Measurements from ENCODE around the gene SEMA6B.

Gene SEMA6B

DNA sequence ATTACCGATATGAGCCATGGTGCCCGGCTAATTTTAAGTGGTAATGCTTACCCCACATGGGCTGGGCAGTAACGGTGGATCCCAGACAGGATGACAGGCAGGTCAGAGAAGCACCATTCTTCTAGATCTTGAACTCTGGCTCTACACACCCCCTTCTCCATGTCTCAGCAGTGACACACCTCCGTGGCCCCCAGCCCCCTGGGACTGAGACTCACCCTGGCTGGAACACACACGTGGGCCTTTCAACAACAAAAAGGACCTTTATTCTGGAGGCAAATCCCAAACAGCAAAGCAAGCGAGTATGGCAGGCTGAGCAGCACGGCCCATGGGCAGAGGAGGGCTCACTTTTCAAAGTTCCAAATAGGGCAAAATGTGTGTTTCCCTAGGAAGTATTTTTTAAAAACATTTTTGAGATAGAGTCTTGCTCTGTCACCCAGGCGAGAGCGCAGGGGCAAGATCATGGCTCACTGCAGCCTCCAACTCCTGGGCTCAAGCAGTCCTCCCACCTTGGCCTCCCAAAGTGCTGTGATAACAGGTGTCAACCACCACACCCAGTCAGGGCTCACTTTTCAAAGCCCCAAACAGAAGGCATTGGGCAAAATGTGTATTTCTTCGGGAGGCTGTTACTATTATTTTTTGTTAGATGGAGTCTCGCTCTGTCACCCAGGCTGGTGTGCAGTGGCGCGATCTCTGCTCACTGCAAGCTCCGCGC lies 37.0 kb downstream of the SEMA6B start:
- DNase-seq = no peak

DNA sequence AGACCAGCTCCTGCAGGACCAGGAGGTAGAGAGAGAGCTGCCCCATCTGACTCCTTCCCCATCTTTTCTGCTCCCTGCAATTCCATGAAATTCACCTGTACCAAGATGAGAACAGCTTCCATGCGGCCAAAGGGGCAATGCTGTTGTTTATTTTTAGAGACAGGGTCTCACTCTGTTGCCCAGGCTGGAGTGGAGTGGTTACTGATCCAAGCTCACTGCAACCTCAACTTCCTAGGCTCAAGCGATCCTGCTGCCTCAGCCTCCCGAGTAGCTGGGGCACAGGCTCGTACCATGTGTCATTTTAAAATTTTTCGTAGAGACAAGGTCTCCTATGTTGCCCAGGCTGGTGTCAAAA lies 37.6 kb downstream of the SEMA6B start:
- no peak for DNase-seq

DNA sequence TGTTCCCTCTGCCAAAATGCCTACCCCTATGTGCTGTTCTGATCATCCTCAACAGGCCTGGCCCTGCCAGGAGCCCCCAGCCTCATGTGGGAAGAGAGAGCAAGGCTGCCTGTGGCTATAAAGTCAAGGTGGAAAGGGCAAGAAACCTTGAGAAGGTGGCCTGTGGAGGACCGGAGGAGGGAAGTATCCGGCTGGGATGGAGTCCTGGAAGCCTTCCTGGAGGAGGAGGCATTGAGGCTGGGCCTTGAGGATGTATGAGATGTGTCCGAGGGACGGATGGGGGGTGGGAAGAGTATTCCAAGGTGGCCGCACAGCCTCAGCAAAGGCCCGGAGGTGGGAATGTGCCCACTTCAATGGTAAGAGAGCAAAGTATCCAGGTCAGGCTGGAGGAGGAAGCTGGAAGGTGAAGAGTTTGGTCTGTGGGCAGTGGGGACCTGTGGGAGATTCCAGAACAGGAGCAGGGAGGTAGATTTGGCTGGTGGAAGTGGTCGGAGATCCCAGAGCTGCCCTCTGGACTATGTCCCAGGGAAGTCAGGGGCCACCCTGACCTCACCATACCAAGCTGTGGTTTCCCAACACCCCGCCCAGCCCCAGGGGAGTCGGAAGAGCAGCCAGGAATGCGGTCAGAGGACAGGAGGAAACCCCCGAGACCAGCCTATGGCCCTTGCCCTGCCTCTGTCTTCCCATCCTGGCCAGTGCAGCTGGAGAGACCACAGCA lies 38.2 kb downstream of the SEMA6B start:
- DNase-seq = no peak

DNA sequence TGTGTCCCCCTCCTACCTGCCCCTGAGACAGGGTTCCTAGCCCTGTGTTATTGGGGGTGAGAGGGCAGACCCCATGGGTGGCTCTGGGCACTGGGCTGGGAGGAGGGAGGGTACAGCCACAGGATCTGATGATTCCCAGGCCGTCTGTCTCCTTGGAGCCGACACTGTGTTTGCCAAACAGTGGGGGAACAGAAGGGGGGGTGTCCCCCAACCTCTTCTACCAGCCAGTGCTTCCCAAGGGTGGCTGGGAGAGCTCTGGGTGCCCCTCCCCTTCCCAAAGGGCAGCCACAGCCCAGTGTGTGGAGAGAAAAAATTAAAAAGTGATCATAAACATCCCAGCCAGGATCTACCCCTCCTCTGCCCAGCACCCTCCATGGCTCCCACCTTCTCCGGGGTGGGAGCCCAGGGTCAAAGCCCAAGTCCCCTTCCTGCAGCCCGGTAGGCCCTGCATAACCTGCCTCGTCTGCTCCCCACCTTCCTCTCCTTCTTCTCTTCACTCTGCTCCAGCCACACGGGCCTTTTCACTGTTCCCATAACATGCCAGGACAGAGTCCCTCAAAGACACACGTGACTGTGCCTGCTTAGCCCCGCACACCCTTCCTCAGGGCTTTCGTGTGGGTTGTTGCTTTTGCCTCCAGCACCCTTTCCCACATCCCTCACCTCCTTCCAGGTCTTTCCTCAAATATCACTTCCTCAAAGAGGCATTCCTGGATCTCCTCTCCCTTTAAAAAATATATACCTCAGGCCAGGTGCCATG lies 39.8 kb downstream of the SEMA6B start:
- DNase-seq = no peak

DNA sequence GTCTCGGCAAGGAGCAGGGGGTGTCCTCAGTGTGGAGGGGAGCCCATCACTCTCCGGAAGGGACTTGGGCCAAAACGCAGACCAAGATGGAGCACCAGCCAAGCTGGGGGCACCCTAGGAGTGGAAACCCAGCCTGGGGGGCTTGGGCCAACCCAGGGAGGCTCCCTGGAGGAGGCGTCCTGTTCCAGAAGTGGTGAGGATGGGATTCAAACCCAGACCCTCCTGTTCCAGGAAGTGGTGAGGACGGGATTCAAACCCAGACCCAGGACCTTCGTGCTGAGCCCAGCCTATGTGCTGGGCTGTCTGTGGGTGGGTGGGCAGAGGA lies 40.4 kb downstream of the SEMA6B start:
- DNase-seq = no peak

DNA sequence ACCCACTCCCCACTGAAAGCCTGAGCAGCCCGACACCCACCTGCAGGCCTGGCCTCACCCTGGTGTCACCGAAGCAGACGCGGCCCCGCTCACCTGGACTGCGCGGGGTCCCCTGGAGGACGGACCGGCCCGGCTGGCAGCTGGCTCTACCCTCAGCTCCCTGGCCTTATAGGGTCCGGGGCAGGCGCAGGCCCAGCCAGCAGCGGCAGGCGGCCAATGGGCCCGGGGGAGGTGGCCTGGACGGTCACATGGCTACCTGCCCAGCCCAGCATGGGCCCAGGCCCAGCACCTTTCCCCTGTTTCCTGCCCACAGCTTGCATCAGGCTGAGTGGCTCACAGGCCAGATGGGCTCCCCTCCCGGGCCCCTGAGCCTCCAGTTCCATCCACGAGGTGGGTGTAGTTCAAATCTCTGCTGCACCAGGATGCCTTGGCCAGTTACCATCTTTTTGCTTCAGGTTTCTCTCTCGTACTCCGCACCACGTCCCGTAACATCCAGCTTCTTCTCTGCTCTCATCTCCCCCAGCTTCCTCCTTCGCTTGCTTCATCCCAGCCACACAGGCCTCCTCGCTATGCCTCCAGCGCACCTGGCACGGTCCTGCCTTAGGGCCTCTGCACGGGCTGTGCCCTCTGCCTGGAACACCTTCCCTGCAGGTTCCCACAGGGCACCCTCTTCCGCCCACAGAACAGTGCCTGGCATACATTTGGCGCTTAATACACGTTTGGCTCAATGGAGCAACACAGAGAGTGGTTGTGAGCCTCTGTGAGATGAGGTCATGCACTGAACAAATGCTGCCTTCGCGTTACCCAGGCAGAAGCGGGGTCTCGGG lies 40.9 kb downstream of the SEMA6B start, which contains the start of gene PLIN4:
Gene PLIN4 (minus strand): TSS at position 142 of the 827 bp plus-strand sequence. CDS start 214 bp downstream, outside the sequence.
- DNase-seq = no peak

DNA sequence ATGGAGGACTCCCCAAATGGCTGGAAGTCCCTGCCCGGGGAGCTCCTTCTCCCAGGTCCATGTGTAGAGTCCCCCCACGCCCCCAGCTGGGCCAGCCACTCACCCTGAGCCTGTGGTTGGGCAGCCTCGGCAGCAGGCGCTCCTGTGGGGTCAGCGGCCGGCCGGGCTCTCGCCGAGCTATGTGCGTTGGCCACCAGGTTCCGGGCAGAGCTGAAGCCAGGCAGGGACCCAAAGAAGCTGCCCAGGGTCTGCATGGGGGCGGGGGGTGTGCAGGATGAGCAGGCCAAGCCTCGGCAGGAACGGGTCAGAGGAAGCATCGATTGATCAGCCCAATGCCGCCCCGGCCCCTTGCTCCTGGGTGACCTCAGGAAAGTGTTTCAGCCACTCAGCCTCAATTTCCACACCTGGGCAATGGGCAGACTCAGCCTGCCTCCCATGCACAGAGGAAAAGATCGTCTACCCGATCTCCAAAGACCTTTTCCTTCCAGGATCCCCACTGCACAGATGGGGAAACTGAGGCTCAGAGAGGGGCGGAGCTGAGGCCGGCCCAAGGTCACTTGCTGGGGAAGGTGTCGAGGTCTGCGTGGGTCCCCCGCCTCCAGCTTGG lies 41.9 kb downstream of the SEMA6B start:
- no peak for DNase-seq

DNA sequence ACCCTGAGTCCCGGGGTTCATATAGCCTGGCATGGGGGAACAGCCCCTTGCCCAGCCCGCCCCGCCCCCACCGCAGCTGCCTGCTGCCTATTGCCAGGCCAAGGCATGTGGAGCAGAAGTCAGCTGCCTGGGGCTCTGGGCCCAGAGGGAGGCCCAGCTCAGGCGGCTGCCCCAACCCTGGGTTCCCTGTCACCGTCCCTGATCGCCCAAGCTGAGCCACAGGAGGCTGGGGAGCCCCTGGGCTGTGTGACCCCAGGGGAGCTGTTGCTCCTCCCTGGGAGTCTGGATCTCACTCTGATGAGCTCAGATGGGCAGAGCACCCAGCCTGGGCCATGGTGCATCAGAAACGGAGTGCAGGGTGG lies 42.6 kb downstream of the SEMA6B start:
- DNase-seq = no peak

DNA sequence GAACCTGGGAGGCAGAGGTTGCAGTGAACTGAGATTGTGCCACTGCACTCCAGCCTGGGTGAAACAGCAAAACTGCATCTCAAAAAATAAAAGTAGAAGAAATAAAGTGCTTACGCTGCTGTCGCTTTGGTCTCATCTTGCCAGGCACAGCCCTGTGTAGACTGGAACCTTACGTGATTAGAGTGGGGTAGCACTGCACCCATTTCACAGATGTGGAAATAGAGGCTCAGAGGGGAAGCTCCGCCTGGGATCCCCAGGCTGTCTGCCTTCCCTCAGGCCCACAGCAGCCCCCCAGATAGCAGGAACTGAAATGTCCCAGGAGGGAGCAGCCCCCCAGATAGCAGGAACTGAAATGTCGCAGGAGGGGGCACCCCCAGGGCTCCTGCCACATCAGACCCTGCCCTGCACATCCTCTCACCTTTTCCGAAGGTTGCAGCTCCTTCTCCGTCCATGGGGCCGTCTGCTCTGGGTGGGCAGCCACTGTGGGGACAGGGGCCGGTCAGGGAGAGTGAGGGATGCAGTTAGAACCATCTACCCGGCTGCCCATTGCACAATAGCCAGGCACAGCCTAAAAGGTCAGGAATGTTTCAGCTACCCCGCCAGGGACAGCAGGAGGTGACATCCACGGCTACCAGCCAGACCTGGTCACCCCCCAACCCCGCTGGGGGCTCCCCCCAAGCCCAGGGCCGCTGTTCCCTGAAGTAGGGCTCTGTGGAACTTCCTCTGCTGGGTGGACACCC lies 43.1 kb downstream of the SEMA6B start:
- DNase-seq = no peak

DNA sequence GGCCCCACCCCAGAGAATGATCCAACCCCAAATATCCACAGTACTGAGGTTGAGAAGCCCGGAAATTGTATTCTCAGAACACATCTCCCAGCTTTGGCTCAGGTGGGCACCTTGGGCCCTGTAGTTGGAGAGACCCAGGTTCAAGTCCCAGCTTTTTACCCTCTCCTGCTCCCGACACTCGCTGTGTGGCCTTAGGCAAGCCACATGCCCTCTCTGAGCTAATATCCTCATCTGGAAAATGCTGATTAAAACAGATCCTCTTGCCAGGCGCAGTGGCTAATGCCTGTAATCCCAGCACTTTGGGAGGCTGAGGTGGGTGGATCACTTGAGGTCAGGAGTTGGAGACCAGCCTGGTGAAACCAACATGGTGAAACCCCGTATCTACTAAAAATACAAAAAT lies 43.8 kb downstream of the SEMA6B start:
- no peak for DNase-seq

DNA sequence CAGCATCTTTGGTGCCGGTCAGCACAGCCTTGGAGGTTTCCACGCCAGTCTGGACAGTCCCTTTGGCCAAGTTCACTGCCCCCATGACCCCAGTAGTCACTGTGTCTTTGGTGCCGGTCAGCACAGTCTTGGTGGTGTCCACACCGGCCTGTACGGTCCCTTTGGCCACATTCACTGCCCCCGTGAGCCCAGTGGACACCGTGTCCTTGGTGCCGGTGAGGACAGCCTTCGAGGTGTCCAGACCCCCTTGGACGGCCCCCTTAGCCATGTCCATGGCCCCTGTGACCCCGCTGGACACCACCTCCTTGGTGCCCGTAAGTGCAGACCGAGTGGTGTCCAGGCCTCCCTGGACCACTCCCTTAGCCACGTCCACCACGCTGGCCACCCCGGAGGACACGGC lies 46.2 kb downstream of the SEMA6B start:
- no peak for DNase-seq

DNA sequence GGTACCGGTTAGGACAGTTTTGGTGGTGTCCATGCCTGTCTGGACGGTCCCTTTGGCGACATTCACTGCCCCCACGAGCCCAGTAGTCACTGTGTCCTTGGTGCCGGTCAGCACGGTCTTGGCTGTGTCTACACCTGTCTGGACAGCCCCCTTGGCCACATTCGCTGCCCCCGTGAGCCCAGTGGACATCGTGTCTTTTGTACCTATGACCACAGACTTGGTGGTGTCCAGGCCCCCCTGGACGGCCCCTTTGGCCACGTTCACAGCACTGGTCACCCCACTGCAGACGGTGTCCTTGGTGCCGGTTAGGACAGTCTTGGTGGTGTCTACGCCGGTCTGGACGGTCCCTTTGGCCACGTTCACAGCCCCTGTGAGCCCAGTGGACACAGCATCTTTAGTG lies 47.4 kb downstream of the SEMA6B start:
- DNase-seq = no peak

DNA sequence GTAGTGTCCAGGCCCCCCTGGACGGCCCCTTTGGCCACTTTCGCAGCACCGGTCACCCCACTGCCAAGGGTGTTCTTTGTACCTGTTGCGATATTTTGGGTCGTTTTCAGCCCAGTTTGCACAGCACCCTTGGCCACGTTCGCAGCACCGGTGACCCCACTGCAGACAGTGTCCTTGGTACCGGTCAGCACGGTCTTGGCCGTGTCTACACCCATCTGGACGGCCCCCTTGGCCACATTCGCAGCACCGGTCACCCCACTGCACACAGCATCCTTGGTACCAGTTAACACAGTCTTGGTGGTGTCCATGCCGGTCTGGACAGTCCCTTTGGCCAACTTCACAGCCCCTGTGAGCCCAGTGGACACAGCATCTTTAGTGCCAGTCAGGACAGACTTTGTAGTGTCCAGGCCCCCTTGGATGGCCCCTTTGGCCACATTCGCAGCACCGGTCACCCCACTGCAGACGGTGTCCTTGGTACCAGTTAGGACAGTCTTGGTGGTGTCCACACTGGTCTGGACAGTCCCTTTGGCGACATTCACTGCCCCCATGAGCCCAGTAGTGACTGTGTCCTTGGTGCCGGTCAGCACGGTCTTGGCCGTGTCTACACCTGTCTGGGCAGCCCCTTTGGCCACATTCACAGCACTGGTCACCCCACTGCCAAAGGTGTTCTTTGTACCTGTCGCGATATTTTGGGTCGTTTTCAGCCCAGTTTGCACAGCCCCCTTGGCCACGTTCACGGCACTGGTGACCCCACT lies 48.0 kb downstream of the SEMA6B start:
- no peak for DNase-seq

DNA sequence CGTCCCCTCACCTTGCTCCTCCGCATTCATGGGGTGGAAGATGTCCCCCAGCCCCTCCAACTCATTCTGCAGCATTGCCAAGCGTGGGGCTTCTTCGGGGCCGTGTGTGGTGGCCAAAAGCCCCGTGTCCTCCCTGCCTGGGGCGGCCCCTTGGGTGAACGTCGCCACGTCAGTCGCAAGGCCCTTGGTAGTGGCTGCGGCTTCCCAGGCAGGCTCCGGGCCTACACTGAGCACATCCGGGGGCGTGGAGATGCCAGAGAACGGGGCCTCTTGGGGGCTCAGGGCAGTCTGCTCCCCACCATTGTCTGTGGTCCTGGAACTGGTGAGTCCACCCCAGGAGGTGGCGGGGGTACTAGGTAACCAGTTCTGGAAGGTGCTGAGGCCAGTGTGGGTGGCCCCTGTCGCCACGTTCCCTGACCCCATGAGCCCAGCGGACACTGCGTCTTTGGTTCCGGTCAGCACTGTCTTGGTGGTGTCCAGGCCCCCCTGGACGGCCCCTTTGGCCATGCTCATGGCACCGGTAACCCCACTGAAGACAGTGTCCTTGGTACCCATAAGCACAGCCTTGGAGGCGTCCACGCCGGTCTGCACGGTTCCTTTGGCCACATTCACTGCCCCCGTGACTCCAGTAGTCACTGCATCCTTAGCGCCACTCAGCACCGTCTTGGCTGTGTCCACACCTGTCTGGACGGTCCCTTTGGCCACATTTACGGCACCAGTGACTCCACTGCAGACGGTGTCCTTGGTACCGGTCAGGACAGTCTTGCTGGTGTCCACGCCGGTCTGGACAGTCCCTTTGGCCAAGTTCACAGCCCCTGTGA lies 48.8 kb downstream of the SEMA6B start:
- no peak for DNase-seq

DNA sequence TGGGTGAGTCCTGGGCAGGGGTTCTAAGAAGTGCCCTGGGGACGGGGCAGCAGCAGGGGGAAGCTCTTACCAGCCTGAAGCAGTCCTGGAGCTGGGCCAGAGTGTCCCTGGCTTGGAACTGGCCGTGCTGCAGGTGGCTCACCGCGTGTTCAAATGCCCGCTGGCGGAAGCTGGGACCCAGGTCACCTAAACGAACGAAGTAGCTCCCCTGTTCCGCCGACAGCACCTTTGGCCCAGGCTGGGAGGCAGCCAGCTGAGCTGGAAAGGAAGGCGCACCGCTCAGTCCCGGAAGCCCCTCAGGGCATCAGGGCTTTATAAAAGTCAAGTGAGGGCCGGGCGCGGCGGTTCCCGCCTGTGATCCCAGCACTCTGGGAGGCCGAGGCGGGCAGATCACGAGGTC lies 50.8 kb downstream of the SEMA6B start:
- no peak for DNase-seq

DNA sequence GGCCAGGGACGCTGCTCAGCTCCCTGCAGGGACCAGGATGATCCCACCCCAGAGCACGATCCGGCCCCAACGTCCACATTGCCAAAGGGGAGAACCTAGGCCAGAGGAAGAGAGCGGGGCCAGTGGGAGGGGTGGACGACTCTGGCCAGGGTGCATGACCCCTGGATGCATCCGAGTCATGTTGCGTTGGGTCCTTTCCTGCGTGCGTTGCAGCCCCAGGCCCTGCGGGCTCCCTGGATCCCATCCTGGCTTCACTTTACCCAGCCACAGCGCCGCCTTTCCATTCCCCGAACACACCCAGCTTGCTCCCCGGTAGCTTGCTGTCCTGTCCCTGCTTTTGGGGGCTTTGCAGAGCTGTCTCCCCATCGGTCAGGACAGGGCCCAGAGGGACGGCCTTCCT lies 51.7 kb downstream of the SEMA6B start:
- DNase-seq = no peak

DNA sequence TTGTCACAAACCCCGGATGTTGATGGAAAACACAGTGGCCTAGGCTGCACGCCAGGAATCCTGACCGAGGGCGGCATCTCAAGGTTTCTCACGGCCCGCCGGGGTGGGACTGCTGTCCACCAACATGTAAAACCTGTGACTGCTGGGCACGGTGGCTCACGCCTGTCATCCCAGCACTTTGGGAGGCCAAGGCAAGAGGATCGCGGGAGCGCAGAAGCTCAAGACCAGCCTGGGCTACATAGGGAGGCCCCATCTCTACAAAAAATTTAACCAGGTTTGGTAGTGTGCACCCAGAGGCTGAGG lies 52.4 kb downstream of the SEMA6B start:
- DNase-seq = no peak

DNA sequence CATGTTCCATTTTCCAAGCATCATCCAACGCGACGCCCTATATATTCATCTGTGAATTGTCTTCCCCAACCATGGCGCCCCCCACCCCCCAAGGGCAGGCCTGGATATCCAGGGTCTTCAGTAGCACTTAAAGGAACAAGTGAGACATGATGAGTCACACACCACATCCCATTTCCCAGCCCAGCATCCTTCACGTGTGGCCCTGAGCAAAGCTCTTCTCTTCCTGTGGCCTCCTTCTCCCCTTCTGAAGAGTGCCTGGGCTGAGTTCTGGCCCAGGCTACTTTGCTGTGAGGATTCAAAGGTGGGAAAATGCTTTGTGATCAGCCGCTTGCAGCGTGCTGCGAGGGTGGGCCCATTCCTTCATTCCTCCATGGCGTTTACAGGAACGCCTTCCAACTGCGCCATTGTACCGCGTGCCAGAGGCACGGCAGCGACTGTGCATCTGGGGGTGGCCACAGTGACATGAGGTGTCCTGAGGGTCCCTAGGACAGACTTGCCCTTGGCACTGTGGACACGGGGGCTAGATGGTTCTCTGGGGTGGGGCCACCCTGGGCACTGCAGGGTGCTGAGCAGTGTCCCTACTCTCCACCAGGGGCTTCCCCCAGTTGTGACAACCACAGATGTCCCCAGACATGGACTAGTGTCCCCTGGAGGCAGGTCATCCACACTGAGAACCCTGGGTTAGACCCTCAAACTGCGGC lies 52.9 kb downstream of the SEMA6B start:
- DNase-seq = no peak

DNA sequence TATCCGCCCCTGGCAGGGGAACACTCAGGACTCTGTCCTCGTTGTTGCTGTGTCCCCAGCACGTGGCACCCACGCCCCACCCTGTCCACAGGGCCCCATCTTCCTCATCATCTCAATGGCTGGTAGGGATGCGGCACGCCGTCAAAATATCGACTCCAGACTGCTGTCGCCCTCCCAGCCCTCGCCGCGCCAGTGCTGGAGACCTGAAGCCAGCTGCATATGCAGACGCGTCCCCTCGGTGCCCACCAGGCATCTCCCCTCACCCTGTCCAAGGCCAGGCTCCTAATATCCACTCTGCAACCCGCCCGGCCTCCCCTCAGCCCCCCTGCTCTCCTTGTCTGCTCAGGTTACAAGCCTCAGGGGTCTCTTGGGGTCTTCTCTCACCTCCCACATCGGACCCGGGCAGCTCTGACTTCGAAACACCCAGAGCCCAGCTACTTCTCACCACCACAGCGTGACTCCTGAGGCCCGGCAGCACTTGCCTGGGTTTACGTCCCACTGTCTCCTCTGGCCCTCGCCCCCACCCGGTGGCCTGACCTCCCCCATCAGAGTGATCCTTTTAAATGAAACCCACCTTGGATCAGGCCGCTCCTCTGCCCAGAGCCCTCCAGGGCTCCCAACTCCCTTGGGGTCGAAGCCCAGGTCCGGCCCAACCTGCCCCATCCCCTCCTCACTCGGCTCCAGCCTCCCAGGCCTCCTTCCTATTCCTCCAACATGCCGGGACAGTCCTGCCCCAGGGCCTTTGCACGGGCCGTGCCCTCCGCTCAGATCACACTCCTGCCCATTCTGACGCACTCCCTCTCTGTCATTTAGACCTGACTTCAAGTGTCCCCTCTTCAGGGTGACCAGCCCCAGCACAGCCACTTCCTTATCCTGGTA lies 53.7 kb downstream of the SEMA6B start:
- DNase-seq = no peak
